SK-N-SH (cell line): ENCODE measurements around the gene COL2A1. TPM values are rescaled to one million over a fixed set of nuclear protein-coding genes. Genes with fewer than 3 reads are reported as not detected.

ENCODE experiments used
- CTCF ChIA-PET: fragments of 300-600, 350-600 bp; formaldehyde crosslinking; extraction: SDS; loops from one replicate; lab custom pipeline; 2021; lab: Yijun Ruan, JAX
- POLR2A ChIA-PET: fragments of 350-600 bp; sonication (Branson Sonifier 250); formaldehyde crosslinking; extraction: SDS; loops from one replicate; lab custom pipeline; 2020; ENCODE audit warnings: antibody characterized with exemption, inconsistent platforms; lab: Yijun Ruan, JAX
- DNase-seq: peaks from one replicate; pipeline ENCODE4 v3.0.0; 2012
- H2AFZ ChIP-seq: fragments of 200-600 bp; sonication (generic); 2 replicates; pipeline ENCODE4 v1.8.1; 2016; ENCODE audit warnings: antibody characterized with exemption, mild to moderate bottlenecking, low read depth
- H3F3A ChIP-seq: fragments of 200-600 bp; sonication (generic); replicated peaks from 2 replicates; pipeline ENCODE3; 2016; ENCODE audit warnings: antibody characterized with exemption, mild to moderate bottlenecking; ENCODE audit not compliant: insufficient read depth
- H3K27ac ChIP-seq, 2 experiments: fragments of 200-500 bp in 1 of 2; fragments of 200-600 bp in 1 of 2; sonication (Bioruptor generic) in 1 of 2; sonication (generic), shearing (Covaris generic) in 1 of 2; 2 replicates each; pipeline versions ENCODE4 v1.5.1 to v1.6.1; 2014 to 2016; ENCODE audit warnings: low read depth in 2 of 2, inconsistent platforms in 1 of 2, low read length in 1 of 2, mild to moderate bottlenecking in 1 of 2, mixed read lengths in 1 of 2
- H3K27me3 ChIP-seq: fragments of 200-600 bp; sonication (generic), shearing (Covaris generic); 2 replicates; pipeline ENCODE4 v1.6.1; 2016; ENCODE audit warnings: mixed run types; ENCODE audit not compliant: insufficient read depth
- H3K36me3 ChIP-seq, 2 experiments: fragments of 200-500 bp in 1 of 2; fragments of 200-600 bp in 1 of 2; sonication (Bioruptor generic) in 1 of 2; sonication (generic) in 1 of 2; replicated peaks in 1 of 2; 2 replicates each; pipeline versions ENCODE3 to v1.5.1; 2014 to 2016; ENCODE audit warnings: low read length in 1 of 2, mild to moderate bottlenecking in 1 of 2; ENCODE audit not compliant: insufficient read depth in 2 of 2, control insufficient read depth in 1 of 2
- H3K4me1 ChIP-seq, 2 experiments: fragments of 200-500 bp in 1 of 2; fragments of 200-600 bp in 1 of 2; sonication (Bioruptor generic) in 1 of 2; sonication (generic), shearing (Covaris generic) in 1 of 2; 2 replicates each; pipeline versions ENCODE4 v1.5.1 to v1.6.1; 2014 to 2016; ENCODE audit warnings: low read depth in 1 of 2, low read length in 1 of 2, mixed run types in 1 of 2; ENCODE audit not compliant: insufficient read depth in 2 of 2, control insufficient read depth in 1 of 2
- H3K4me2 ChIP-seq: fragments of 200-600 bp; sonication (generic), shearing (Covaris generic); 2 replicates; pipeline ENCODE4 v1.6.1; 2017; ENCODE audit warnings: mixed run types
- H3K4me3 ChIP-seq, 2 experiments: fragments of 200-500 bp in 1 of 2; fragments of 200-600 bp in 1 of 2; sonication (Bioruptor generic) in 1 of 2; sonication (generic), shearing (Covaris generic) in 1 of 2; 2 replicates each; pipeline versions ENCODE4 v1.5.1 to v1.8.1; 2014 to 2016; ENCODE audit warnings: low read depth in 2 of 2, inconsistent platforms in 1 of 2, low read length in 1 of 2, mild to moderate bottlenecking in 1 of 2, mixed read lengths in 1 of 2, moderate library complexity in 1 of 2
- H3K79me2 ChIP-seq: fragments of 200-600 bp; sonication (generic); 2 replicates; pipeline ENCODE4 v1.8.1; 2017; ENCODE audit warnings: mild to moderate bottlenecking; ENCODE audit not compliant: insufficient read depth
- H3K9ac ChIP-seq: fragments of 200-600 bp; sonication (generic); 2 replicates; pipeline ENCODE4 v1.6.1; 2017; ENCODE audit warnings: mixed run types
- H3K9me2 ChIP-seq: fragments of 200-600 bp; sonication (generic); 2 replicates; pipeline ENCODE4 v1.6.1; 2017; ENCODE audit warnings: mixed run types
- H3K9me3 ChIP-seq: fragments of 200-600 bp; sonication (generic); 2 replicates; pipeline ENCODE4 v1.6.1; 2017; ENCODE audit warnings: mixed run types, mild to moderate bottlenecking, moderate library complexity
- H4K20me1 ChIP-seq: fragments of 200-600 bp; sonication (generic); 2 replicates; pipeline ENCODE4 v1.6.1; 2017; ENCODE audit warnings: mild to moderate bottlenecking, mixed run types; ENCODE audit not compliant: insufficient read depth
- CHD2 ChIP-seq: fragments of 150-350 bp; IDR thresholded peaks from 2 replicates; pipeline ENCODE4 v1.6.1; 2018; ENCODE audit warnings: low read length; ENCODE audit not compliant: partially characterized antibody
- EP300 ChIP-seq, 2 experiments: IDR thresholded peaks; 2 replicates each; pipeline versions ENCODE4 v1.4.0 to v1.6.1; 2012; ENCODE audit warnings: borderline replicate concordance in 1 of 2, low read depth in 1 of 2, low read length in 1 of 2
- FOSL2 ChIP-seq: IDR thresholded peaks from 2 replicates; pipeline ENCODE4 v1.4.0; 2012; ENCODE audit warnings: low read depth, mild to moderate bottlenecking, moderate library complexity, borderline replicate concordance
- FOXJ3 ChIP-seq: sonication (generic); formaldehyde crosslinking; IDR thresholded peaks from 2 replicates; pipeline ENCODE4 v1.5.1; 2020; ENCODE audit warnings: mild to moderate bottlenecking, missing genetic modification reagents
- FOXM1 ChIP-seq: IDR thresholded peaks from 2 replicates; pipeline ENCODE4 v1.4.0; 2012; ENCODE audit warnings: low read depth, mild to moderate bottlenecking
- GABPA ChIP-seq: IDR thresholded peaks from 2 replicates; pipeline ENCODE4 v1.4.0; 2012; ENCODE audit warnings: low read depth, mild to moderate bottlenecking
- GATA2 ChIP-seq: sonication (generic); formaldehyde crosslinking; IDR thresholded peaks from 2 replicates; pipeline ENCODE4 v1.5.0; 2020; ENCODE audit warnings: mild to moderate bottlenecking, missing genetic modification reagents
- JUND ChIP-seq: IDR thresholded peaks from 2 replicates; pipeline ENCODE4 v1.4.0; 2012
- MXI1 ChIP-seq: IDR thresholded peaks from 2 replicates; pipeline ENCODE4 v1.6.1; 2012; ENCODE audit warnings: mild to moderate bottlenecking, low read depth, low read length, improper control_type of control experiment
- NFIC ChIP-seq: IDR thresholded peaks from 2 replicates; pipeline ENCODE4 v1.4.0; 2012; ENCODE audit warnings: borderline replicate concordance
- NRF1 ChIP-seq: IDR thresholded peaks from 2 replicates; pipeline ENCODE4 v1.6.1; 2012; ENCODE audit warnings: low read depth, mild to moderate bottlenecking, low read length
- POLR2AphosphoS5 ChIP-seq: IDR thresholded peaks from 2 replicates; pipeline ENCODE4 v1.6.1; 2012; ENCODE audit warnings: low read depth, low read length
- RAD21 ChIP-seq: IDR thresholded peaks from 2 replicates; pipeline ENCODE4 v1.6.1; 2012; ENCODE audit warnings: mild to moderate bottlenecking, low read length
- RXRA ChIP-seq: IDR thresholded peaks from 2 replicates; pipeline ENCODE4 v1.4.0; 2012; ENCODE audit warnings: low read depth, mild to moderate bottlenecking, borderline replicate concordance
- SIN3A ChIP-seq: IDR thresholded peaks from 2 replicates; pipeline ENCODE4 v1.6.1; 2012; ENCODE audit warnings: low read depth, mild to moderate bottlenecking, low read length, moderate library complexity, borderline replicate concordance
- SMC3 ChIP-seq: IDR thresholded peaks from 2 replicates; pipeline ENCODE4 v1.6.1; 2012; ENCODE audit warnings: low read depth, low read length, improper control_type of control experiment
- TCF12 ChIP-seq: IDR thresholded peaks from 2 replicates; pipeline ENCODE4 v1.4.0; 2012
- TEAD4 ChIP-seq: IDR thresholded peaks from 2 replicates; pipeline ENCODE4 v1.4.0; 2012; ENCODE audit warnings: mild to moderate bottlenecking, borderline replicate concordance; ENCODE audit not compliant: insufficient read depth
- YY1 ChIP-seq: IDR thresholded peaks from 2 replicates; pipeline ENCODE4 v1.4.0; 2012; ENCODE audit warnings: low read depth, mild to moderate bottlenecking
- WGBS: methylation state at CpG from one replicate; pipeline ENCODE4 v1.1.6; 2017; ENCODE audit warnings: low lambda C conversion rate; 5-methylcytosine and 5-hydroxymethylcytosine counted together
- polyA plus RNA-seq, 3 experiments: library from polyadenylated mRNA; depleted of rRNA; stranded (reverse); fragments of >200 nt; gene quantifications; 2 replicates each; pipeline ENCODE4 v1.2.3, GENCODE V29; 2012
- TF ChIP-seq, protein P1 (sequence below): IDR thresholded peaks from 2 replicates; pipeline ENCODE4 v1.6.1; 2012; ENCODE audit warnings: mild to moderate bottlenecking, low read depth, low read length, moderate library complexity
- TF ChIP-seq, protein P2 (sequence below): fragments of 150-350 bp; IDR thresholded peaks from 2 replicates; pipeline ENCODE4 v1.6.1; 2016; ENCODE audit warnings: mild to moderate bottlenecking, low read depth, low read length
- TF ChIP-seq, protein P3 (sequence below): fragments of 150-350 bp; IDR thresholded peaks from 2 replicates; pipeline ENCODE4 v1.6.1; 2017; ENCODE audit warnings: antibody characterized with exemption, low read length, low read depth, borderline replicate concordance
- TF ChIP-seq, protein P4 (sequence below): IDR thresholded peaks from 2 replicates; pipeline ENCODE4 v1.4.0; 2012; ENCODE audit warnings: low read depth, borderline replicate concordance
- TF ChIP-seq, protein P5 (sequence below): IDR thresholded peaks from 2 replicates; pipeline ENCODE4 v1.4.0; 2012; ENCODE audit warnings: low read depth, borderline replicate concordance
- TF ChIP-seq, protein P6 (sequence below): IDR thresholded peaks from 2 replicates; pipeline ENCODE4 v1.4.0; 2012; ENCODE audit warnings: low read depth

COL2A1 gene
- polyA plus RNA-seq, 1 of the 3 experiments (the other 2 are of a cell fraction): 0.02 TPM

DNA sequence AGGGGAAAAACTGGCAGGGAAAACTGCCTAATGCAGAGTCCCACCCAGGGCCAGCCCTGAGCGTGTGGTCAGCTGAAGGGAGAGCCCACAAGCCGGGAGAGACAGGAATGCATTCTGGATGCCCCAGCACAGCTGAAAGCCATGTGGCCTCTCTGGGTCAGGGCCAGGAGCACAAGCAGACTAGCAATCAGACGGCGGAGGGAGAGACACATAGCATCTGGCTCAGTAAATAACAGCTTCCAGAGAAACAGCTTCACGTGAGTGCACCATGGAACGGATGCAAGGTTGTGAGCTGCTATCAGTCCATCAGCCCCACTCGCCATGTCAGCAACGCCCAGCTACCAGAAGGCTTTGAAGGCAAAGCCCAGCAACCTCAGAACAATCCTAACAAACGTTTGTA is 69.1 kb downstream of the COL2A1 start:
- H3K9me3 ChIP-seq: no peaks in the 10 kb centered on the region
- no peaks in the 10 kb centered on the region for H4K20me1 ChIP-seq
- WGBS: 21% methylated on average over 6 of the region's 9 CpGs
- no peaks in the 10 kb centered on the region for H3K36me3 ChIP-seq
- H3K4me2 ChIP-seq: no peak overlapping the region
- ChIA-PET POLR2A (interaction anchor here (0.7 to 1.1 kb wide), 2 partner anchors 20 to 56 kb away, joined by 3 read pairs; no protein-coding TSS in a partner anchor), CTCF (interaction anchor here (0.9 to 2.5 kb wide), 7 partner anchors 14 to 683 kb away, joined by 3 to 19 read pairs (median 6); partner anchors contain the start of genes TMEM106C and VDR)
- DNase-seq: peak; percentile 80
- no peak overlapping the region for H2AFZ ChIP-seq
- H3K79me2 ChIP-seq: no peaks in the 10 kb centered on the region
- no peak overlapping the region for H3K4me3 ChIP-seq
- H3K4me1 ChIP-seq: peaks cover 0 to 16% of the 10 kb centered on the region in 2 experiments; a peak in 2 of 4 replicates
- no peaks in the 10 kb centered on the region for H3K9me2 ChIP-seq
- H3K9ac ChIP-seq: no peak overlapping the region
- H3F3A ChIP-seq: no peaks in the 10 kb centered on the region
- H3K27ac ChIP-seq: peak overlapping the region in 1 of 2 experiments; percentile 84; a peak in 2 of 4 replicates
- no peaks in the 10 kb centered on the region; the same call in 1 of the 2 replicates for H3K27me3 ChIP-seq
- TF ChIP-seq FOSL2: no peak
- TF ChIP-seq CHD2: peak; percentile 46
- peak in 1 of 2 experiments; percentile 41; a peak in 1 of 4 replicates for TF ChIP-seq EP300 (IDR thresholded peaks at IDR 0.05; ENCODE audit: borderline replicate concordance in 1 of 2, low read depth in 1 of 2, low read length in 1 of 2)
- peak; percentile 53 for TF ChIP-seq NFIC
- TF ChIP-seq GATA2 (CRISPR knock-in tag): peak; percentile 91
- TF ChIP-seq, protein P1, sequence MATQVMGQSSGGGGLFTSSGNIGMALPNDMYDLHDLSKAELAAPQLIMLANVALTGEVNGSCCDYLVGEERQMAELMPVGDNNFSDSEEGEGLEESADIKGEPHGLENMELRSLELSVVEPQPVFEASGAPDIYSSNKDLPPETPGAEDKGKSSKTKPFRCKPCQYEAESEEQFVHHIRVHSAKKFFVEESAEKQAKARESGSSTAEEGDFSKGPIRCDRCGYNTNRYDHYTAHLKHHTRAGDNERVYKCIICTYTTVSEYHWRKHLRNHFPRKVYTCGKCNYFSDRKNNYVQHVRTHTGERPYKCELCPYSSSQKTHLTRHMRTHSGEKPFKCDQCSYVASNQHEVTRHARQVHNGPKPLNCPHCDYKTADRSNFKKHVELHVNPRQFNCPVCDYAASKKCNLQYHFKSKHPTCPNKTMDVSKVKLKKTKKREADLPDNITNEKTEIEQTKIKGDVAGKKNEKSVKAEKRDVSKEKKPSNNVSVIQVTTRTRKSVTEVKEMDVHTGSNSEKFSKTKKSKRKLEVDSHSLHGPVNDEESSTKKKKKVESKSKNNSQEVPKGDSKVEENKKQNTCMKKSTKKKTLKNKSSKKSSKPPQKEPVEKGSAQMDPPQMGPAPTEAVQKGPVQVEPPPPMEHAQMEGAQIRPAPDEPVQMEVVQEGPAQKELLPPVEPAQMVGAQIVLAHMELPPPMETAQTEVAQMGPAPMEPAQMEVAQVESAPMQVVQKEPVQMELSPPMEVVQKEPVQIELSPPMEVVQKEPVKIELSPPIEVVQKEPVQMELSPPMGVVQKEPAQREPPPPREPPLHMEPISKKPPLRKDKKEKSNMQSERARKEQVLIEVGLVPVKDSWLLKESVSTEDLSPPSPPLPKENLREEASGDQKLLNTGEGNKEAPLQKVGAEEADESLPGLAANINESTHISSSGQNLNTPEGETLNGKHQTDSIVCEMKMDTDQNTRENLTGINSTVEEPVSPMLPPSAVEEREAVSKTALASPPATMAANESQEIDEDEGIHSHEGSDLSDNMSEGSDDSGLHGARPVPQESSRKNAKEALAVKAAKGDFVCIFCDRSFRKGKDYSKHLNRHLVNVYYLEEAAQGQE: no peak
- peak; percentile 7; the same call in 1 of the 2 replicates for TF ChIP-seq RAD21
- TF ChIP-seq, protein P2, sequence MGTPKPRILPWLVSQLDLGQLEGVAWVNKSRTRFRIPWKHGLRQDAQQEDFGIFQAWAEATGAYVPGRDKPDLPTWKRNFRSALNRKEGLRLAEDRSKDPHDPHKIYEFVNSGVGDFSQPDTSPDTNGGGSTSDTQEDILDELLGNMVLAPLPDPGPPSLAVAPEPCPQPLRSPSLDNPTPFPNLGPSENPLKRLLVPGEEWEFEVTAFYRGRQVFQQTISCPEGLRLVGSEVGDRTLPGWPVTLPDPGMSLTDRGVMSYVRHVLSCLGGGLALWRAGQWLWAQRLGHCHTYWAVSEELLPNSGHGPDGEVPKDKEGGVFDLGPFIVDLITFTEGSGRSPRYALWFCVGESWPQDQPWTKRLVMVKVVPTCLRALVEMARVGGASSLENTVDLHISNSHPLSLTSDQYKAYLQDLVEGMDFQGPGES: no peak
- TF ChIP-seq, protein P3, sequence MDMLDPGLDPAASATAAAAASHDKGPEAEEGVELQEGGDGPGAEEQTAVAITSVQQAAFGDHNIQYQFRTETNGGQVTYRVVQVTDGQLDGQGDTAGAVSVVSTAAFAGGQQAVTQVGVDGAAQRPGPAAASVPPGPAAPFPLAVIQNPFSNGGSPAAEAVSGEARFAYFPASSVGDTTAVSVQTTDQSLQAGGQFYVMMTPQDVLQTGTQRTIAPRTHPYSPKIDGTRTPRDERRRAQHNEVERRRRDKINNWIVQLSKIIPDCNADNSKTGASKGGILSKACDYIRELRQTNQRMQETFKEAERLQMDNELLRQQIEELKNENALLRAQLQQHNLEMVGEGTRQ: no peak
- TF ChIP-seq SIN3A: peak; percentile 50; the same call in 1 of the 2 replicates
- TF ChIP-seq, protein P4, sequence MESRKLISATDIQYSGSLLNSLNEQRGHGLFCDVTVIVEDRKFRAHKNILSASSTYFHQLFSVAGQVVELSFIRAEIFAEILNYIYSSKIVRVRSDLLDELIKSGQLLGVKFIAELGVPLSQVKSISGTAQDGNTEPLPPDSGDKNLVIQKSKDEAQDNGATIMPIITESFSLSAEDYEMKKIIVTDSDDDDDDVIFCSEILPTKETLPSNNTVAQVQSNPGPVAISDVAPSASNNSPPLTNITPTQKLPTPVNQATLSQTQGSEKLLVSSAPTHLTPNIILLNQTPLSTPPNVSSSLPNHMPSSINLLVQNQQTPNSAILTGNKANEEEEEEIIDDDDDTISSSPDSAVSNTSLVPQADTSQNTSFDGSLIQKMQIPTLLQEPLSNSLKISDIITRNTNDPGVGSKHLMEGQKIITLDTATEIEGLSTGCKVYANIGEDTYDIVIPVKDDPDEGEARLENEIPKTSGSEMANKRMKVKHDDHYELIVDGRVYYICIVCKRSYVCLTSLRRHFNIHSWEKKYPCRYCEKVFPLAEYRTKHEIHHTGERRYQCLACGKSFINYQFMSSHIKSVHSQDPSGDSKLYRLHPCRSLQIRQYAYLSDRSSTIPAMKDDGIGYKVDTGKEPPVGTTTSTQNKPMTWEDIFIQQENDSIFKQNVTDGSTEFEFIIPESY: no peak
- peak; percentile 74 for TF ChIP-seq TCF12
- TF ChIP-seq TEAD4: no peak
- no peak for TF ChIP-seq NRF1
- peak; percentile 95 for TF ChIP-seq MXI1
- TF ChIP-seq FOXM1: no peak
- no peak for TF ChIP-seq YY1
- TF ChIP-seq SMC3: no peak
- TF ChIP-seq GABPA: no peak
- peak; percentile 36; the same call in 1 of the 2 replicates for TF ChIP-seq POLR2AphosphoS5
- no peak for TF ChIP-seq RXRA
- TF ChIP-seq FOXJ3 (CRISPR knock-in tag): peak; percentile 49; the same call in 1 of the 2 replicates
- TF ChIP-seq, protein P5, sequence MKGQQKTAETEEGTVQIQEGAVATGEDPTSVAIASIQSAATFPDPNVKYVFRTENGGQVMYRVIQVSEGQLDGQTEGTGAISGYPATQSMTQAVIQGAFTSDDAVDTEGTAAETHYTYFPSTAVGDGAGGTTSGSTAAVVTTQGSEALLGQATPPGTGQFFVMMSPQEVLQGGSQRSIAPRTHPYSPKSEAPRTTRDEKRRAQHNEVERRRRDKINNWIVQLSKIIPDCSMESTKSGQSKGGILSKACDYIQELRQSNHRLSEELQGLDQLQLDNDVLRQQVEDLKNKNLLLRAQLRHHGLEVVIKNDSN: peak; percentile 37; the same call in 1 of the 2 replicates
- no peak for TF ChIP-seq JUND
- TF ChIP-seq, protein P6, sequence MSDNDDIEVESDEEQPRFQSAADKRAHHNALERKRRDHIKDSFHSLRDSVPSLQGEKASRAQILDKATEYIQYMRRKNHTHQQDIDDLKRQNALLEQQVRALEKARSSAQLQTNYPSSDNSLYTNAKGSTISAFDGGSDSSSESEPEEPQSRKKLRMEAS: peak; percentile 82
